HG03045 (cell line): ENCODE measurements around the gene CYB5D1.
A peak's percentile ranks its signal among the peaks of the same experiment; 100 is the strongest.

Experiments used
- ATAC-seq: cut with Tn5 transposase; IDR thresholded peaks from one replicate; pipeline ENCODE4 v1.9.1; 2021; ENCODE audit warnings: mild to moderate bottlenecking, moderate library complexity; ENCODE audit not compliant: unreplicated experiment

Gene CYB5D1

DNA sequence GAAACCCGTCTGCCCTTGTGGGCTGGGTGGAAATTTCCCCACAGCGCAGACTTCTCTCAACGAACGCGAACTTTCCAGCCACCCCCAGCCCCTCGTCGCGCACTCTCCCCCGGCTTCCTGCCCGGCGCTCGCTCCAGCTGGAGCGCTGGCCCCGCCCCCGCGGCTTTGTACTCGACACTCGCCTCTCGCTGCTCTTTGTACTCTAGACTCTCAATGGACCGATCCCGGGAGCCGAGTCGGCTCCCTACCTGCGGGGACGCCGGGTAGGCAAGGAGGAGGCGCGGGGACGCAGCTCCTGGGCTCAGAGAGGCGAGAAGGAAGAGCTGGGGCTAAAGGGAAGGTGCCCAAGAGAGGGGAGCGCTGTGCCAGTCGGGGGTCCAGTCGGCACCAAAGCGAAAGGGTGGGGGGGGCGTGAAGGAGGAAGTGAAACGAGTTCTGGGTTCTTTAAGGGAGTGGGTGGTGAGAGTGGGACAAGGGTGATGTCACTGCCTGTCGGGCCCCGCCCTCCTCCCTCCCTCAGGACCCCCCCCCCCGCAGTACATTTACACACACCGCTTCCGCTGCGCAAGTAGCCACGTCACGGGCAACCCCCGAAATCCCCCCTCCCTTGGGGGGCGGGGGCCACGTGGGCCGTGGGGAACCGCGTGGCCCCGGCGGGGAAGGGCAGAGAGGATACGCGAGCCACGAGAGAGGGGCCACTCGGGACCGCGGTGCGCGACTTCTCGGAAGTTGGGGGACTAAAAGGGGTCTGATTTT is 14.1 kb upstream of the CYB5D1 start:
- ATAC-seq: peak; percentile 31

DNA sequence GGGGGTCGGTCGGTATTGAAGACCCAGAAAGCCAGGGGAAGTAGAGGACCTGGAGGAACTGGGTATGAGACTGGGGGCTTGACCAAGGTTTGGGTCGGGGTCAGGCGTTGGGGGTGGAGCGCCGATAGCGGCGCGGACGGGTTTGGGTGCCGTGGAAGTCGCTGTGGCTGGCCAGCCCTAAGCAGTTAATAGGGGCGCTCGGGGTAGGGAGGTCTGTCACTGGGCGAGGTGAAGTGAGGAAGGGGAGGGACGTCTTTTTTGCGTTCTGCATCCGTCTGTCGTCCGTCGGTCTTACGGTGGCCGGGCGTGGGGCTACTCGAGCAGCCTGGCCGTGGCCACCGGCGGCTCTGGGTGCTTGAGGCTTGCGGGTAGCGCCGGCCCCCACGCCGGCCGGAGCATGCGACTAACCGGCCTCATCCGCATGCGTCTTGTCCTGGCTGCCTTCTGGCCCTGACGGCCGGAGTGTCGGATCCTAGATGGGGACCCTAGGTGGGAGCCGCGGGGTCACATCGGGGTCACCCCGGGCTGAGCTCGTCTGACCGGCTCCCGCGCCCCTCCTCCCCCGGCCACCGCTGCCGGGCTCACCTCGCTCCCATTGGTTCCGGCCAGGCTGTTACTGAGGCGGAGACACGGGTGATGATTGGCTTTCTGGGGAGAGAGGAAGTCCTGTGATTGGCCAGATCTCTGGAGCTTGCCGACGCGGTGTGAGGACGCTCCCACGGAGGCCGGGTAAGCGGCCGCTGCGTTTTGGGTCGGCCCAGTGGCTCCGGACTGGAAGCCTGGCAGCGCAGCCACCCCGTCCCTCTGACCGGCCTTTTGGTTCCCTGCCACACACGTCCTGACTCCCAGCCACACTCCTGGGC is 13.3 kb upstream of the CYB5D1 start:
- ATAC-seq: peak; percentile 45

DNA sequence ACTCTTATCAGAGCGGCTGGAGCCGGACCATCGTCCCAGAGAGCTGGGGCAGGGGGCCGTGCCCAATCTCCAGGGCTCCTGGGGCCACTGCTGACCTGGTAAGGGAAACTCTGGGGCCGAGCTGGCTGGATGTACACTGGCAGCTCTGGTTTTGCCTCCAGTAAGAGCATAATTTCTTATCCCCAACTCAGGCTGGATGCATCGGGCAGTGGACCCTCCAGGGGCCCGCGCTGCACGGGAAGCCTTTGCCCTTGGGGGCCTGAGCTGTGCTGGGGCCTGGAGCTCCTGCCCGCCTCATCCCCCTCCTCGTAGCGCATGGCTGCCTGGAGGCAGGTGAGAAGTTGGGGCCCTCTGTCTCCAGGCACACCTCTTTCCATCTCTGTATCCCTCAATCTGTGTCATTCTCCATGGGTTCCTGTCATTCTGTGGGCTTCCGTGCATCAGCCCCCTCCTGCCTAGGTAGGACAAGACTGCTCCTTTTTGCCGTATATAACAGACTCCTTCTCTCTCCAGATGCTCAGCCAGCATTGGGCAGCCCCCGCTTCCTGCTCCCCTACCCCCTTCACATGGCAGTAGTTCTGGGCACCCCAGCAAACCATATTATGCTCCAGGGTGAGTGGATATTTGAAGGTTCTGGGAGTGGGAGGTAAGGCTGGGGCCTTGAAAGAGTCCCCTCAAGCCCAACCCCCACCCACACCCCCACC is 12.3 kb upstream of the CYB5D1 start:
- no peak for ATAC-seq

DNA sequence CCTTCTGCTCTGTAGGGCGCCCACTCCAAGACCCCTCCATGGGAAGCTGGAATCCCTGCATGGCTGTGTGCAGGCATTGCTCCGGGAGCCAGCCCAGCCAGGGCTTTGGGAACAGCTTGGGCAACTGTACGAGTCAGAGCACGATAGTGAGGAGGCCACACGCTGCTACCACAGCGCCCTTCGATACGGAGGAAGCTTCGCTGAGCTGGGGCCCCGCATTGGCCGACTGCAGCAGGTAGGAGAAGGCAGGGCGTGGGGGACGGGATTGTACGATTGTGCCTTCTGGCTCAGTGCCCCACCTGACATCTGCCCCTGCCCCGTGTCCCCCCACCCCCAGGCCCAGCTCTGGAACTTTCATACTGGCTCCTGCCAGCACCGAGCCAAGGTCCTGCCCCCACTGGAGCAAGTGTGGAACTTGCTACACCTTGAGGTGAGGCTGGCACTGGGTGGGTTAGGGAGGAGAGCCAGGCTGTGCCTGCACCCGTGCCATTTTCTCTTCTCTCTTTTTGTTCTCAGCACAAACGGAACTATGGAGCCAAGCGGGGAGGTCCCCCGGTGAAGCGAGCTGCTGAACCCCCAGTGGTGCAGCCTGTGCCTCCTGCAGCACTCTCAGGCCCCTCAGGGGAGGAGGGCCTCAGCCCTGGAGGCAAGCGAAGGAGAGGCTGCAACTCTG is 11.6 kb upstream of the CYB5D1 start:
- ATAC-seq: no peak

DNA sequence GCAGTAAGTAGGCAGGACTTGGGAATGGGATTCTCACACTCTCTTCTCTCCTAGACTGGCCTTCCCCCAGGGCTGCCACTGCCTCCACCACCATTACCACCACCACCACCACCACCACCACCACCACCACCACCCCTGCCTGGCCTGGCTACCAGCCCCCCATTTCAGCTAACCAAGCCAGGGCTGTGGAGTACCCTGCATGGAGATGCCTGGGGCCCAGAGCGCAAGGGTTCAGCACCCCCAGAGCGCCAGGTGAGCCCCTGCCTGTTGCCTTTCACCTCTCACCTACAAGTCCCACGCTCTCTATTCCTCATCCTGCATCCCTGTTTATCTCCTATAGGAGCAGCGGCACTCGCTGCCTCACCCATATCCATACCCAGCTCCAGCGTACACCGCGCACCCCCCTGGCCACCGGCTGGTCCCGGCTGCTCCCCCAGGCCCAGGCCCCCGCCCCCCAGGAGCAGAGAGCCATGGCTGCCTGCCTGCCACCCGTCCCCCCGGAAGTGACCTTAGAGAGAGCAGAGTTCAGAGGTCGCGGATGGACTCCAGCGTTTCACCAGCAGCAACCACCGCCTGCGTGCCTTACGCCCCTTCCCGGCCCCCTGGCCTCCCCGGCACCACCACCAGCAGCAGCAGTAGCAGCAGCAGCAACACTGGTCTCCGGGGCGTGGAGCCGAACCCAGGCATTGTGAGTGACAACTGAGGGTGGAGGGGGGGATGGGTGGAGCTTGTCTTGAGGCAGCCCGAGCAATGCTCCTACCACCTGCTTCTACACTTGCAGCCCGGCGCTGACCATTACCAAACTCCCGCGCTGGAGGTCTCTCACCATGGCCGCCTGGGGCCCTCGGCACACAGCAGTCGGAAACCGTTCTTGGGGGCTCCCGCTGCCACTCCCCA is 10.8 kb upstream of the CYB5D1 start:
- no peak for ATAC-seq

DNA sequence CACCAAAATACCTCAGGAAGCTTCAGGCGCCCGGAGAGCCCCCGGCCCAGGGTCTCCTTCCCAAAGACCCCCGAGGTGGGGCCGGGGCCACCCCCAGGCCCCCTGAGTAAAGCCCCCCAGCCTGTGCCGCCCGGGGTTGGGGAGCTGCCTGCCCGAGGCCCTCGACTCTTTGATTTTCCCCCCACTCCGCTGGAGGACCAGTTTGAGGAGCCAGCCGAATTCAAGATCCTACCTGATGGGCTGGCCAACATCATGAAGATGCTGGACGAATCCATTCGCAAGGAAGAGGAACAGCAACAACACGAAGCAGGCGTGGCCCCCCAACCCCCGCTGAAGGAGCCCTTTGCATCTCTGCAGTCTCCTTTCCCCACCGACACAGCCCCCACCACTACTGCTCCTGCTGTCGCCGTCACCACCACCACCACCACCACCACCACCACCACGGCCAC is 9.6 kb upstream of the CYB5D1 start:
- ATAC-seq: no peak

DNA sequence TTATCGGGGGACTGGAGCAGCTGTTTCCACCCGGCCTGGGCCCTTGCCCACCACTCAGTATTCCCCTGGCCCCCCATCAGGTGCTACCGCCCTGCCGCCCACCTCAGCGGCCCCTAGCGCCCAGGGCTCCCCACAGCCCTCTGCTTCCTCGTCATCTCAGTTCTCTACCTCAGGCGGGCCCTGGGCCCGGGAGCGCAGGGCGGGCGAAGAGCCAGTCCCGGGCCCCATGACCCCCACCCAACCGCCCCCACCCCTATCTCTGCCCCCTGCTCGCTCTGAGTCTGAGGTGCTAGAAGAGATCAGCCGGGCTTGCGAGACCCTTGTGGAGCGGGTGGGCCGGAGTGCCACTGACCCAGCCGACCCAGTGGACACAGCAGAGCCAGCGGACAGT is 9.1 kb upstream of the CYB5D1 start:
- ATAC-seq: no peak

DNA sequence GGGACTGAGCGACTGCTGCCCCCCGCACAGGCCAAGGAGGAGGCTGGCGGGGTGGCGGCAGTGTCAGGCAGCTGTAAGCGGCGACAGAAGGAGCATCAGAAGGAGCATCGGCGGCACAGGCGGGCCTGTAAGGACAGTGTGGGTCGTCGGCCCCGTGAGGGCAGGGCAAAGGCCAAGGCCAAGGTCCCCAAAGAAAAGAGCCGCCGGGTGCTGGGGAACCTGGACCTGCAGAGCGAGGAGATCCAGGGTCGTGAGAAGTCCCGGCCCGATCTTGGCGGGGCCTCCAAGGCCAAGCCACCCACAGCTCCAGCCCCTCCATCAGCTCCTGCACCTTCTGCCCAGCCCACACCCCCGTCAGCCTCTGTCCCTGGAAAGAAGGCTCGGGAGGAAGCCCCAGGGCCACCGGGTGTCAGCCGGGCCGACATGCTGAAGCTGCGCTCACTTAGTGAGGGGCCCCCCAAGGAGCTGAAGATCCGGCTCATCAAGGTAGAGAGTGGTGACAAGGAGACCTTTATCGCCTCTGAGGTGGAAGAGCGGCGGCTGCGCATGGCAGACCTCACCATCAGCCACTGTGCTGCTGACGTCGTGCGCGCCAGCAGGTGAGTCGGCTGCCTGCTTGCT is 8.6 kb upstream of the CYB5D1 start:
- ATAC-seq: no peak

DNA sequence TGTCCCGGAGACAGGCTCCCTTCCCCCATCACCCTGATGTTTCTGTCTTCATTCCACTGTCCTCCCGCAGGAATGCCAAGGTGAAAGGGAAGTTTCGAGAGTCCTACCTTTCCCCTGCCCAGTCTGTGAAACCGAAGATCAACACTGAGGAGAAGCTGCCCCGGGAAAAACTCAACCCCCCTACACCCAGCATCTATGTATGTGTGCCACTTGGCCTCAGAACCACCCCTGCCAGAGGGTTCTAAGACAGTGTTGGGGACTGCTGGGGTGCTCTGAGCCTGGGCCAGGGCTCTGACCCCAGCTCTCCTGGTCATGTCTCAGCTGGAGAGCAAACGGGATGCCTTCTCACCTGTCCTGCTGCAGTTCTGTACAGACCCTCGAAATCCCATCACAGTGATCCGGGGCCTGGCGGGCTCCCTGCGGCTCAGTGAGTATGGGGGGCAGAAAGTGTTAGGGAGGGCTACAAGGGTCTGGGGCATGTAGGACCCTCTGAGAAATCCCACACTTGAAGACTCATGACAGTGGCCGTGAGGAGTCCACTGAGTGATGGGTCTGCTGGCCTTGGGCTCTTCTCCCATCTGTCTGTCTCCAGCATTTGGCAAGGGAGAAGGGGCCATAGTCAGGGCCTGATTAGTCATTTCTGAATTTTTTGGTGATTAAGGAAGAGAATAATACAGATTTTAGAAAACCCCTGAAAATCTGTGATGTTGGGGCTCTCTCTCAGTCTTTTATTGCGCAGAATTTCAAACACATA is 7.9 kb upstream of the CYB5D1 start:
- ATAC-seq: no peak

DNA sequence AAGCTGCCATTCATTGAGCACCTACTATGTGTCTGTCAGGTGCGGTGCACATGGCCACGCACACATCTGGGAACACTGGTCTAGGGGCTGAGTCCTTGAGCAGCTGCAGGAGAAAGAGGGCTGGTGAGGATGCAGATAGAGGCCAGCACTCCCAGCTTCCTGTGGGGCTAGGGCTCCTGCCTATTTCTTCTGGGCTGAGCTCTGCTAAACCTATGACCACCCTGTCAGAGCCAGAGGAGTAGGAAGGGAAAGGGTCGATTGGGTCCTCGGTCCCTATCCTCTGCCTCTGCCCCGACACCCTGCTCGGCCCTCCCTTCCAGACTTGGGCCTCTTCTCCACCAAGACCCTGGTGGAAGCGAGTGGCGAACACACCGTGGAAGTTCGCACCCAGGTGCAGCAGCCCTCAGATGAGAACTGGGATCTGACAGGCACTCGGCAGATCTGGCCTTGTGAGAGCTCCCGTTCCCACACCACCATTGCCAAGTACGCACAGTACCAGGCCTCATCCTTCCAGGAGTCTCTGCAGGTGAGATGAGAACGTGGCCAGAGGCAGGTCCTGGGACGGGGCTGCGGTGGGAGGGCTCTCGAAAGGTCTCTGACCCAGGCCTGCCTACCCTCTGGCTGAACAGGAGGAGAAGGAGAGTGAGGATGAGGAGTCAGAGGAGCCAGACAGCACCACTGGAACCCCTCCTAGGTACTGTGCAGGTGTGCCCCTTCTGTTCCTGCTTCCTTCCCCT is 6.9 kb upstream of the CYB5D1 start:
- ATAC-seq: no peak

DNA sequence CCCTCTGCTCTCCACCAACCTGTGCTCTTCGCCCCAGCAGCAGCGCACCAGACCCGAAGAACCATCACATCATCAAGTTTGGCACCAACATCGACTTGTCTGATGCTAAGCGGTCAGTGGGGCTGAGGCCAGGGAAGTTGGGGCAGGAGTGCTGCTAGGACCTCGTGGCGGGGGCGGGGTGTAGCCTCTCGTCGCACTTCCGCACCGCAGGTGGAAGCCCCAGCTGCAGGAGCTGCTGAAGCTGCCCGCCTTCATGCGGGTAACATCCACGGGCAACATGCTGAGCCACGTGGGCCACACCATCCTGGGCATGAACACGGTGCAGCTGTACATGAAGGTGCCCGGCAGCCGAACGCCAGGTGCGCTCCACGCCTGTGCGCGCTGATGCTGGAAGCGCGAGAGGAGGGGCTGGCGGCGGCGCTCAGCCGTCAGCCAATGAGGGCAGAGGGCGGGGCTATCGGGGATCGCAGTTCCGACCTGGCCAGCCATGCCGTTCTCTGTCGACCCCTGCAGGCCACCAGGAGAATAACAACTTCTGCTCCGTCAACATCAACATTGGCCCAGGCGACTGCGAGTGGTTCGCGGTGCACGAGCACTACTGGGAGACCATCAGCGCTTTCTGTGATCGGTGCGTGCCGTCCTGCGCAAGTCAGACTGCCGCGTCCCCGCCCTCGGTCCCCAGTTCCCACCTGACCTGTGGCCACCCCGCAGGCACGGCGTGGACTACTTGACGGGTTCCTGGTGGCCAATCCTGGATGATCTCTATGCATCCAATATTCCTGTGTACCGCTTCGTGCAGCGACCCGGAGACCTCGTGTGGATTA is 6.2 kb upstream of the CYB5D1 start:
- peak; percentile 68 for ATAC-seq

DNA sequence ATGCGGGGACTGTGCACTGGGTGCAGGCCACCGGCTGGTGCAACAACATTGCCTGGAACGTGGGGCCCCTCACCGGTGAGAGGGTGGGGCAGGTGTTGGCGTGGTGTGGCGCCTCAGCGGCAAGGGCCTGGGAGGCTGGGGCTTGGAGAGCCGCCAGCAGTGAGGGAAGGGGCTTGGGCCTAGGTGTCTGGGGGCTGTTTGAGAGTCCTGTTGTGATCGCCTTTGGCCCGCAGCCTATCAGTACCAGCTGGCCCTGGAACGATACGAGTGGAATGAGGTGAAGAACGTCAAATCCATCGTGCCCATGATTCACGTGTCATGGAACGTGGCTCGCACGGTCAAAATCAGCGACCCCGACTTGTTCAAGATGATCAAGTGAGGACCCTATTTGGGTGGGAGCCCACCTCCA is 5.5 kb upstream of the CYB5D1 start:
- ATAC-seq: no peak

DNA sequence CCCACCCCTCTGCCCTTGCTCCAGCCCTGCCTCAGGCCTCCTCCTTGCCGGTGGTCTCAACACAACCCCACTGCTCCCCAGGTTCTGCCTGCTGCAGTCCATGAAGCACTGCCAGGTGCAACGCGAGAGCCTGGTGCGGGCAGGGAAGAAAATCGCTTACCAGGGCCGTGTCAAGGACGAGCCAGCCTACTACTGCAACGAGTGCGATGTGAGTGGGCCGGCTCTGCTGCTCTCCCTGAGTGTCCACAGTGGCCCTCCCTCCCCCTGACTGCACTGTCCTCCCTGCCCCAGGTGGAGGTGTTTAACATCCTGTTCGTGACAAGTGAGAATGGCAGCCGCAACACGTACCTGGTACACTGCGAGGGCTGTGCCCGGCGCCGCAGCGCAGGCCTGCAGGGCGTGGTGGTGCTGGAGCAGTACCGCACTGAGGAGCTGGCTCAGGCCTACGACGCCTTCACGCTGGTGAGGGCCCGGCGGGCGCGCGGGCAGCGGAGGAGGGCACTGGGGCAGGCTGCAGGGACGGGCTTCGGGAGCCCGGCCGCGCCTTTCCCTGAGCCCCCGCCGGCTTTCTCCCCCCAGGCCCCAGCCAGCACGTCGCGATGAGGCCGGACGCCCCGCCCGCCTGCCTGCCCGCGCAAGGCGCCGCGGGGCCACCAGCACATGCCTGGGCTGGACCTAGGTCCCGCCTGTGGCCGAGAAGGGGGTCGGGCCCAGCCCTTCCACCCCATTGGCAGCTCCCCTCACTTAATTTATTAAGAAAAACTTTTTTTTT is 4.7 kb upstream of the CYB5D1 start:
- ATAC-seq: no peak

DNA sequence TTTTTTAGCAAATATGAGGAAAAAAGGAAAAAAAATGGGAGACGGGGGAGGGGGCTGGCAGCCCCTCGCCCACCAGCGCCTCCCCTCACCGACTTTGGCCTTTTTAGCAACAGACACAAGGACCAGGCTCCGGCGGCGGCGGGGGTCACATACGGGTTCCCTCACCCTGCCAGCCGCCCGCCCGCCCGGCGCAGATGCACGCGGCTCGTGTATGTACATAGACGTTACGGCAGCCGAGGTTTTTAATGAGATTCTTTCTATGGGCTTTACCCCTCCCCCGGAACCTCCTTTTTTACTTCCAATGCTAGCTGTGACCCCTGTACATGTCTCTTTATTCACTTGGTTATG is 4.1 kb upstream of the CYB5D1 start:
- ATAC-seq: no peak

DNA sequence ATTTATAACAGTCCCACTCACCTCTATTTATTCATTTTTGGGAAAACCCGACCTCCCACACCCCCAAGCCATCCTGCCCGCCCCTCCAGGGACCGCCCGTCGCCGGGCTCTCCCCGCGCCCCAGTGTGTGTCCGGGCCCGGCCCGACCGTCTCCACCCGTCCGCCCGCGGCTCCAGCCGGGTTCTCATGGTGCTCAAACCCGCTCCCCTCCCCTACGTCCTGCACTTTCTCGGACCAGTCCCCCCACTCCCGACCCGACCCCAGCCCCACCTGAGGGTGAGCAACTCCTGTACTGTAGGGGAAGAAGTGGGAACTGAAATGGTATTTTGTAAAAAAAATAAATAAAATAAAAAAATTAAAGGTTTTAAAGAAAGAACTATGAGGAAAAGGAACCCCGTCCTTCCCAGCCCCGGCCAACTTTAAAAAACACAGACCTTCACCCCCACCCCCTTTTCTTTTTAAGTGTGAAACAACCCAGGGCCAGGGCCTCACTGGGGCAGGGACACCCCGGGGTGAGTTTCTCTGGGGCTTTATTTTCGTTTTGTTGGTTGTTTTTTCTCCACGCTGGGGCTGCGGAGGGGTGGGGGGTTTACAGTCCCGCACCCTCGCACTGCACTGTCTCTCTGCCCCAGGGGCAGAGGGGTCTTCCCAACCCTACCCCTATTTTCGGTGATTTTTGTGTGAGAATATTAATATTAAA is 3.6 kb upstream of the CYB5D1 start:
- no peak for ATAC-seq
